Karpas-422 (cell line): ENCODE results near the gene MED13L. TPM values are rescaled to one million over a fixed set of nuclear protein-coding genes. Genes with fewer than 3 reads are reported as not detected.
A peak's percentile ranks its signal among the peaks of the same experiment; 100 is the strongest.
"Not testable (repeated sequence)": the region's sequence is repeated elsewhere in the genome, so short reads cannot be mapped to it uniquely, and the experiment has no call there.

Experiments used
- DNase-seq: peaks from one replicate; pipeline ENCODE4 v3.0.0-alpha.2; 2015
- H2AFZ ChIP-seq: fragments of 200-600 bp; sonication (generic); 2 replicates; pipeline ENCODE4 v1.6.1; 2014; ENCODE audit warnings: antibody characterized with exemption, low read length, mixed read lengths
- H3K27ac ChIP-seq: fragments of 200-600 bp; sonication (generic); 2 replicates; pipeline ENCODE4 v1.5.1; 2014; ENCODE audit warnings: mild to moderate bottlenecking, low read length, moderate library complexity
- H3K27me3 ChIP-seq: fragments of 200-600 bp; sonication (generic); 2 replicates; pipeline ENCODE4 v1.6.1; 2014; ENCODE audit warnings: low read length, mixed read lengths
- H3K36me3 ChIP-seq: fragments of 200-600 bp; sonication (generic); 2 replicates; pipeline ENCODE4 v1.6.1; 2014; ENCODE audit warnings: low read length, mixed read lengths; ENCODE audit not compliant: insufficient read depth
- H3K4me1 ChIP-seq: fragments of 200-600 bp; sonication (generic); 2 replicates; pipeline ENCODE4 v1.6.1; 2014; ENCODE audit warnings: mild to moderate bottlenecking, low read length, mixed read lengths
- H3K4me2 ChIP-seq: fragments of 200-600 bp; sonication (generic); 2 replicates; pipeline ENCODE4 v1.6.1; 2014; ENCODE audit warnings: low read length, low read depth, mild to moderate bottlenecking; ENCODE audit not compliant: poor library complexity, severe bottlenecking
- H3K4me3 ChIP-seq: fragments of 200-600 bp; sonication (generic); 2 replicates; pipeline ENCODE4 v1.5.1; 2014; ENCODE audit warnings: mild to moderate bottlenecking, antibody characterized with exemption, low read length, mixed read lengths
- H3K79me2 ChIP-seq: fragments of 200-600 bp; sonication (generic); 2 replicates; pipeline ENCODE4 v1.6.1; 2014; ENCODE audit warnings: mild to moderate bottlenecking, low read length, mixed read lengths
- H3K9ac ChIP-seq: fragments of 200-600 bp; sonication (generic); 2 replicates; pipeline ENCODE4 v1.6.0; 2014; ENCODE audit warnings: low read length
- H3K9me2 ChIP-seq: fragments of 200-600 bp; sonication (generic), shearing (Covaris generic); replicated peaks from 2 replicates; pipeline ENCODE4 v1.6.0; 2014; ENCODE audit warnings: mild to moderate bottlenecking, low read length, moderate library complexity; ENCODE audit not compliant: insufficient read depth
- H3K9me3 ChIP-seq: fragments of 300-700, 200-600 bp; sonication (generic); 2 replicates; pipeline ENCODE4 v1.6.1; 2014; ENCODE audit warnings: low read length, mixed read lengths
- H4K20me1 ChIP-seq: fragments of 200-600 bp; sonication (generic); 2 replicates; pipeline ENCODE4 v1.6.1; 2014; ENCODE audit warnings: mild to moderate bottlenecking, antibody characterized with exemption, low read length, low read depth; ENCODE audit not compliant: insufficient read depth
- total RNA-seq: library from RNA; depleted of rRNA; stranded (reverse); fragments of >200 nt; shearing (Covaris generic); gene quantifications from 2 replicates; pipeline ENCODE4 v1.2.3, GENCODE V29; 2014; ENCODE audit warnings: low replicate concordance

The MED13L gene
- total RNA-seq, 1 experiment from 2014 or later = 37.5 TPM

GRCh38 chr12:115984616-115985015 lies 292.9 kb downstream of the MED13L start:
- no peaks in the 10 kb centered on the region for H3K79me2 ChIP-seq

GRCh38 chr12:115983226-115983798 lies 294.2 kb downstream of the MED13L start:
- H3K27ac ChIP-seq = no peak overlapping the region
- H3K4me3 ChIP-seq = no peak overlapping the region
- no peaks in the 10 kb centered on the region for H4K20me1 ChIP-seq
- H3K9ac ChIP-seq = no peak overlapping the region
- DNase-seq = peak; percentile 53
- no peaks in the 10 kb centered on the region for H3K27me3 ChIP-seq
- H3K36me3 ChIP-seq = no peaks in the 10 kb centered on the region
- no peaks in the 10 kb centered on the region for H3K9me3 ChIP-seq
- H3K79me2 ChIP-seq = no peaks in the 10 kb centered on the region
- no peaks in the 10 kb centered on the region for H3K9me2 ChIP-seq
- H3K4me1 ChIP-seq = peaks cover 9% of the 10 kb centered on the region
- no peak overlapping the region for H3K4me2 ChIP-seq
- no peak overlapping the region for H2AFZ ChIP-seq

More at GRCh38 chr12:115984616-115985015, 292.9 kb downstream of the MED13L start:
- Histone ChIP-seq H3K27me3 (no peaks in the 10 kb centered on the region), H3K4me2 (no peak overlapping the region), H2AFZ (no peak overlapping the region), H3K4me3 (no peak overlapping the region), H4K20me1 (no peaks in the 10 kb centered on the region), H3K27ac (no peak overlapping the region), H3K9me3 (no peaks in the 10 kb centered on the region), H3K9ac (no peak overlapping the region), H3K9me2 (no peaks in the 10 kb centered on the region), H3K4me1 (peaks cover 19% of the 10 kb centered on the region), H3K36me3 (no peaks in the 10 kb centered on the region)
- DNase-seq = no peak

GRCh38 chr12:115980339-115980738 lies 297.2 kb downstream of the MED13L start:
- Histone ChIP-seq H2AFZ (no peak overlapping the region), H3K9me3 (no peaks in the 10 kb centered on the region), H3K9ac (no peak overlapping the region), H3K4me3 (no peak overlapping the region), H3K4me2 (no peak overlapping the region), H3K4me1 (no peaks in the 10 kb centered on the region), H3K27me3 (no peaks in the 10 kb centered on the region), H3K9me2 (no peaks in the 10 kb centered on the region), H3K27ac (no peak overlapping the region), H4K20me1 (no peaks in the 10 kb centered on the region), H3K36me3 (no peaks in the 10 kb centered on the region), H3K79me2 (no peaks in the 10 kb centered on the region)
- no peak for DNase-seq

GRCh38 chr12:115979851-115980250 lies 297.6 kb downstream of the MED13L start:
- no peak for DNase-seq
- no peaks in the 10 kb centered on the region for H3K36me3 ChIP-seq
- no peaks in the 10 kb centered on the region for H3K9me3 ChIP-seq

GRCh38 chr12:115979351-115979750 lies 298.1 kb downstream of the MED13L start:
- no peaks in the 10 kb centered on the region for H3K9me3 ChIP-seq
- H2AFZ ChIP-seq = no peak overlapping the region
- no peak overlapping the region for H3K9ac ChIP-seq
- no peaks in the 10 kb centered on the region for H3K4me1 ChIP-seq
- no peaks in the 10 kb centered on the region for H3K79me2 ChIP-seq
- no peak for DNase-seq
- H3K27me3 ChIP-seq = no peaks in the 10 kb centered on the region
- no peak overlapping the region for H3K4me2 ChIP-seq
- no peaks in the 10 kb centered on the region for H3K9me2 ChIP-seq
- H3K27ac ChIP-seq = no peak overlapping the region
- no peaks in the 10 kb centered on the region for H4K20me1 ChIP-seq
- H3K4me3 ChIP-seq = no peak overlapping the region
- no peaks in the 10 kb centered on the region for H3K36me3 ChIP-seq

More at GRCh38 chr12:115979851-115980250, 297.6 kb downstream of the MED13L start:
- H3K27ac ChIP-seq = no peak overlapping the region
- H3K27me3 ChIP-seq = no peaks in the 10 kb centered on the region
- H3K4me2 ChIP-seq = no peak overlapping the region
- H3K4me1 ChIP-seq = no peaks in the 10 kb centered on the region
- H3K9me2 ChIP-seq = no peaks in the 10 kb centered on the region
- H2AFZ ChIP-seq = no peak overlapping the region
- H4K20me1 ChIP-seq = no peaks in the 10 kb centered on the region
- no peaks in the 10 kb centered on the region for H3K79me2 ChIP-seq
- H3K9ac ChIP-seq = no peak overlapping the region
- no peak overlapping the region for H3K4me3 ChIP-seq

GRCh38 chr12:115976829-115977228 lies 300.7 kb downstream of the MED13L start:
- not testable (repeated sequence) for H3K9me3 ChIP-seq, H3K9ac ChIP-seq, H3K4me3 ChIP-seq, H3K27me3 ChIP-seq, H3K4me2 ChIP-seq, H3K4me1 ChIP-seq, H2AFZ ChIP-seq, H3K79me2 ChIP-seq, H3K27ac ChIP-seq, DNase-seq, H4K20me1 ChIP-seq, H3K9me2 ChIP-seq, H3K36me3 ChIP-seq

GRCh38 chr12:115975411-115975810 lies 302.1 kb downstream of the MED13L start:
- Histone ChIP-seq H3K9ac (no peak overlapping the region), H3K4me3 (no peak overlapping the region), H4K20me1 (no peaks in the 10 kb centered on the region), H3K9me3 (no peaks in the 10 kb centered on the region), H3K27ac (no peak overlapping the region), H3K36me3 (no peaks in the 10 kb centered on the region), H3K9me2 (no peaks in the 10 kb centered on the region), H3K4me1 (no peaks in the 10 kb centered on the region), H3K27me3 (no peaks in the 10 kb centered on the region), H3K79me2 (no peaks in the 10 kb centered on the region), H3K4me2 (no peak overlapping the region), H2AFZ (no peak overlapping the region)
- no peak for DNase-seq

- H3K4me3 ChIP-seq = no peak overlapping the region
- H3K79me2 ChIP-seq = no peaks in the 10 kb centered on the region
- H3K27ac ChIP-seq = no peak overlapping the region
- H3K4me2 ChIP-seq = no peak overlapping the region
- DNase-seq = no peak
- H3K36me3 ChIP-seq = no peaks in the 10 kb centered on the region
- no peaks in the 10 kb centered on the region for H3K9me3 ChIP-seq
- no peak overlapping the region for H2AFZ ChIP-seq
- no peaks in the 10 kb centered on the region for H3K9me2 ChIP-seq
- no peaks in the 10 kb centered on the region for H3K27me3 ChIP-seq
- no peak overlapping the region for H3K9ac ChIP-seq
- H4K20me1 ChIP-seq = no peaks in the 10 kb centered on the region
- no peaks in the 10 kb centered on the region for H3K4me1 ChIP-seq
Observed at GRCh38 chr12:115973968-115974724, 303.3 kb downstream of the MED13L start.
